ENCODE measurements around the gene PCDHAC1. TPM values are rescaled to one million over a fixed set of nuclear protein-coding genes. Genes with fewer than 3 reads are reported as not detected.
"Not testable (repeated sequence)": the region's sequence is repeated elsewhere in the genome, so short reads cannot be mapped to it uniquely, and the experiment has no call there.

Gene PCDHAC1, protein sequence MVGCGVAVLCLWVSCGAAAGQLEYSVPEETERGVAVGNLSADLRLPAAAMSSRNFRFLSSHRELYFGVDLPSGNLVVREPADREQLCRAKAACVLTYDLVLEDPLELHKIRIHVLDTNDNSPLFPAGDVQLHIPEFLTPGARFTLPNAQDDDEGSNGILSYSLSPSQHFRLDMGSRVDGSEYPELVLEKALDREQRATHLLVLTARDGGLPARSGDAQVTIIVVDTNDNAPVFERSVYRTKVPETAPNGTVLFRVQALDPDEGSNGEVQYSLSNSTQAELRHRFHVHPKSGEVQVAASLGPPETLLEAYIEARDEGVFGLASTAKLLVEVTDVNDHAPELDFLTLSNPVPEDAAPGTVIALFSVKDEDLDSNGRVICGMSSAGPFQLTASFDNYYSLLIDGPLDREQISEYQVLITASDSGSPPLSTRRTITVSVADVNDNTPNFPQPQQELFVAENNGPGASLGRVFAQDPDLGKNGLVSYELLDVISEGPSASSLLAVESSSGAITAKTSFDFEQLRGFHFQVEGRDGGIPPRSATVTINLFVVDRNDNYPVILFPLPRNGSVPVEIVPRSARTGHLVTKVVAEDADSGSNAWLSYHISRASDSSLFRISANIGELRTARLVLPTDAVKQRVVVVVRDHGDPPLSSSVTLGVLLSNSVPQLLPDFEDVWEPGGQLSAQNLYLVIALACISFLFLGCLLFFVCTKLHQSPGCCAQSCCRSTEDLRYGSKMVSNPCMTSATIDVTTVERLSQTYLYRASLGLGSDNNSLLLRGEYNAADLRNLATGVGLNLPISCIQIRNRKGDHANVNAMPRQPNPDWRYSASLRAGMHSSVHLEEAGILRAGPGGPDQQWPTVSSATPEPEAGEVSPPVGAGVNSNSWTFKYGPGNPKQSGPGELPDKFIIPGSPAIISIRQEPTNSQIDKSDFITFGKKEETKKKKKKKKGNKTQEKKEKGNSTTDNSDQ
- total RNA-seq (under 1 TPM in 1 of 5 donors, not detected in 4; 0.55 TPM), polyA plus RNA-seq (under 1 TPM in 2 of 3 donors, not detected in 1; 0.03 to 0.15 TPM)
- long read RNA-seq, donor 1: 0 reads
- long read RNA-seq, donor 2, full-length matches to known transcripts: 1 of 1 reads
- long read RNA-seq, donor 2, partial matches to known transcripts: 0 of 1 reads
- long read RNA-seq, donor 2, other reads (novel, unspliced or antisense): 0 of 1 reads
- long read RNA-seq, donor 3: 0 reads
- long read RNA-seq, donor 4: 0 reads
- long read RNA-seq, donor 5: 0 reads
- long read RNA-seq, donor 6, full-length matches to known transcripts: 1 of 1 reads
- long read RNA-seq, donor 6, partial matches to known transcripts: 0 of 1 reads
- long read RNA-seq, donor 6, other reads (novel, unspliced or antisense): 0 of 1 reads
- long read RNA-seq, donor 7: 0 reads
- long read RNA-seq, donor 8: 0 reads
- long read RNA-seq, donor 9: 0 reads
- long read RNA-seq, donor 10: 0 reads

GRCh38 chr5:140925806-140926442, at the start of gene PCDHAC1:
TSS of gene PCDHAC1 (plus strand) at chr5:140926299. CDS start at chr5:140926893, 594 bp downstream.
- Histone ChIP-seq H3K9me3 (peaks cover 0 to 32% (median 4%) of the 10 kb centered on the region in 4 donors), H3K27me3 (peaks cover 0 to 56% (median 47%) of the 10 kb centered on the region in 3 donors), H3K4me3 (peak within 1 kb of the TSS; percentile 48 to 59 (median 54)), H3K4me1 (peaks cover 7 to 22% (median 17%) of the 10 kb centered on the region in 4 donors), H3K36me3 (no peaks in the 10 kb centered on the region), H3K27ac (peak within 1 kb of the TSS in 3 of 5 donors; percentile 2 to 64 (median 40))
- TF ChIP-seq POLR2A (IDR thresholded peaks at IDR 0.05): no peak
- no peak for TF ChIP-seq CTCF (IDR thresholded peaks at IDR 0.05)
- TF ChIP-seq POLR2AphosphoS5 (IDR thresholded peaks at IDR 0.05): no peak
- TF ChIP-seq EP300 (IDR thresholded peaks at IDR 0.05): no peak
- peak in 1 of 2 donors; percentile 37 for DNase-seq
- 4 to 11% (median 8%) methylated on average over 19 to 41 of the region's 41 CpGs for WGBS, 5 donors
- intact Hi-C loops (cut with DNase I; ENCODE audit: low total_unique reads): no loop called here

DNA sequence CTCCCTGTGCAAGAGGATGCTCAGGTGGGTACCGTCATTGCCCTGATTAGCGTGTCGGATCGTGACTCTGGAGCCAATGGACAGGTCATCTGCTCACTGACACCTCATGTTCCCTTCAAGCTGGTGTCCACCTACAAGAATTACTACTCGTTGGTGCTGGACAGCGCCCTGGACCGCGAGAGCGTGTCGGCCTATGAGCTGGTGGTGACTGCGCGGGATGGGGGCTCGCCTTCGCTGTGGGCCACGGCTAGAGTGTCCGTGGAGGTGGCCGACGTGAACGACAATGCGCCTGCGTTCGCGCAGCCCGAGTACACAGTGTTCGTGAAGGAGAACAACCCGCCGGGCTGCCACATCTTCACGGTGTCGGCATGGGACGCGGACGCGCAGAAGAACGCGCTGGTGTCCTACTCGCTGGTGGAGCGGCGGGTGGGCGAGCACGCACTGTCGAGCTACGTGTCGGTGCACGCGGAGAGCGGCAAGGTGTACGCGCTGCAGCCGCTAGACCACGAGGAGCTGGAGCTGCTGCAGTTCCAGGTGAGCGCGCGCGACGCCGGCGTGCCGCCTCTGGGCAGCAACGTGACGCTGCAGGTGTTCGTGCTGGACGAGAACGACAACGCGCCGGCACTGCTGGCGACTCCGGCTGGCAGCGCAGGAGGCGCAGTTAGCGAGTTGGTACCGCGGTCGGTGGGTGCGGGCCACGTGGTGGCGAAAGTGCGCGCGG, 49.4 kb upstream of the PCDHAC1 start:
- H3K27ac ChIP-seq; intact Hi-C loops (cut with DNase I; ENCODE audit: low total_unique reads); H3K4me3 ChIP-seq; H3K36me3 ChIP-seq; DNase-seq; H3K4me1 ChIP-seq: not testable (repeated sequence)
- Histone ChIP-seq H3K27me3 (peaks cover 0 to 55% (median 8%) of the 10 kb centered on the region in 3 donors), H3K9me3 (peaks cover 10 to 62% (median 54%) of the 10 kb centered on the region in 4 donors)
- 40 to 58% (median 51%) methylated on average over 58 to 80 of the region's 80 CpGs for WGBS, 5 donors

DNA sequence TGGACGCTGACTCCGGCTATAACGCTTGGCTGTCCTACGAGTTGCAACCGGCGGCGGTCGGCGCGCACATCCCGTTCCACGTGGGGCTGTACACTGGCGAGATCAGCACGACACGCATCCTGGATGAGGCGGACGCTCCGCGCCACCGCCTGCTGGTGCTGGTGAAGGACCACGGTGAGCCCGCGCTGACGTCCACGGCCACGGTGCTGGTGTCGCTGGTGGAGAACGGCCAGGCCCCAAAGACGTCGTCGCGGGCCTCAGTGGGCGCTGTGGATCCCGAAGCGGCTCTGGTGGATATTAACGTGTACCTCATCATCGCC, 48.9 kb upstream of the PCDHAC1 start:
- intact Hi-C loops (cut with DNase I; ENCODE audit: low total_unique reads): no loop called here

More for the DNA sequence above, 48.9 kb upstream of the PCDHAC1 start:
- no peaks in the 10 kb centered on the region for H3K36me3 ChIP-seq
- no peak for TF ChIP-seq POLR2AphosphoS5 (IDR thresholded peaks at IDR 0.05)
- no peak for TF ChIP-seq EP300 (IDR thresholded peaks at IDR 0.05)
- no peak for TF ChIP-seq CTCF (IDR thresholded peaks at IDR 0.05)
- no peak for TF ChIP-seq POLR2A (IDR thresholded peaks at IDR 0.05)
- no peak overlapping the region for H3K4me3 ChIP-seq
- no peaks in the 10 kb centered on the region for H3K4me1 ChIP-seq
- H3K27ac ChIP-seq: no peak overlapping the region
- 48 to 68% (median 52%) methylated on average over 4 to 37 of the region's 37 CpGs for WGBS, 5 donors
- H3K9me3 ChIP-seq: peaks cover 10 to 62% (median 56%) of the 10 kb centered on the region in 4 donors
- DNase-seq: no peak
- H3K27me3 ChIP-seq: peaks cover 0 to 60% (median 8%) of the 10 kb centered on the region in 3 donors
